HG02852 (cell line): ENCODE data around the gene FGGY.
"Not testable (repeated sequence)": the region's sequence is repeated elsewhere in the genome, so short reads cannot be mapped to it uniquely, and the experiment has no call there.

Experiments
- ATAC-seq: cut with Tn5 transposase; IDR thresholded peaks from one replicate; pipeline ENCODE4 v1.9.1; 2021; ENCODE audit warnings: mild to moderate bottlenecking, moderate library complexity; ENCODE audit not compliant: unreplicated experiment

FGGY gene

GRCh38 chr1:59433440-59433813 is 136.5 kb downstream of the FGGY start:
- ATAC-seq, result no peak

GRCh38 chr1:59434336-59434735 is 137.4 kb downstream of the FGGY start:
- ATAC-seq, result no peak

- no peak for ATAC-seq
Measured at GRCh38 chr1:59436637-59437036, 139.7 kb downstream of the FGGY start.

- no peak for ATAC-seq
Measured at GRCh38 chr1:59438058-59438560, 141.2 kb downstream of the FGGY start.

- ATAC-seq, result no peak
Measured at GRCh38 chr1:59442492-59442891, 145.6 kb downstream of the FGGY start.

- no peak for ATAC-seq
Measured at GRCh38 chr1:59443310-59443709, 146.4 kb downstream of the FGGY start.

GRCh38 chr1:59444520-59444919 is 147.6 kb downstream of the FGGY start:
- ATAC-seq, result no peak

GRCh38 chr1:59445040-59445439 is 148.1 kb downstream of the FGGY start:
- no peak for ATAC-seq

- no peak for ATAC-seq
Measured at GRCh38 chr1:59446257-59446901, 149.5 kb downstream of the FGGY start.

- ATAC-seq, result no peak
Measured at GRCh38 chr1:59452026-59452425, 155.1 kb downstream of the FGGY start.

- ATAC-seq, result no peak
Measured at GRCh38 chr1:59452559-59452958, 155.7 kb downstream of the FGGY start.

- ATAC-seq, result no peak
Measured at GRCh38 chr1:59453297-59453968, 156.5 kb downstream of the FGGY start.

GRCh38 chr1:59455206-59455605 is 158.3 kb downstream of the FGGY start:
- no peak for ATAC-seq

GRCh38 chr1:59457786-59458185 is 160.9 kb downstream of the FGGY start:
- ATAC-seq, result no peak

GRCh38 chr1:59458884-59459283 is 162.0 kb downstream of the FGGY start:
- ATAC-seq, result no peak

- not testable (repeated sequence) for ATAC-seq
Measured at GRCh38 chr1:59462942-59463341, 166.0 kb downstream of the FGGY start.

- not testable (repeated sequence) for ATAC-seq
Measured at GRCh38 chr1:59465478-59465877, 168.6 kb downstream of the FGGY start.

GRCh38 chr1:59468828-59469428 is 172.0 kb downstream of the FGGY start:
- ATAC-seq, result no peak

- not testable (repeated sequence) for ATAC-seq
Measured at GRCh38 chr1:59471991-59472570, 175.2 kb downstream of the FGGY start.

- ATAC-seq, result no peak
Measured at GRCh38 chr1:59473831-59474230, 176.9 kb downstream of the FGGY start.

- no peak for ATAC-seq
Measured at GRCh38 chr1:59474496-59474895, 177.6 kb downstream of the FGGY start.

GRCh38 chr1:59475737-59476136 is 178.8 kb downstream of the FGGY start:
- ATAC-seq, result no peak
